Measurements from ENCODE around the gene TMCO1. TPM values are rescaled to one million over a fixed set of nuclear protein-coding genes. Genes with fewer than 3 reads are reported as not detected.

Gene TMCO1
- total and polyA plus RNA-seq, 2 of the 13 experiments (the other 11 are each of a cell fraction or from before 2014, with no cell fraction given): 106 to 119 TPM

DNA sequence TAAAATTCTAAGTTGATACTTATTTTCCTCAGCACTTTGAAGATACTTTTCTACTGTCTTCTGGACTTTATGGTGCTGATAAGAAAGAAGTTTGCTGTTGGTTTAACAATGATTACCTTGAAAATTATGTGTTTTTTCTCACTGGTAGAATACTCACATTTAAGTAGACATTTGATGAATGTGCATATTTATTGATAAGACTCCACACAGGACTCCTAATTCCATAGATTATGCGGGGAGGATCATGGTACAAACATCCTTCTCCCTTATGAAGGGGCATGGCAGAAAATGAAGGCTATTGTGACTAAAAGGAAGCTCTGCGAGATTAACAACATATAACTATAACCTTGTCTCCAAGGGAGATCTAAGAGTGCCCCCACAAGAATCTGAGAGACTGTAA lies 41.8 kb downstream of the TMCO1 start:
- Histone ChIP-seq H3K27ac (ENCODE audit: extremely low read length, insufficient read depth, low read length) (no peak overlapping the region), H3K9ac (ENCODE audit: insufficient read depth, low read depth, low read length) (no peak overlapping the region), H3K36me3 (replicated peaks in 1 of 2; ENCODE audit: control insufficient read depth in 1 of 2, insufficient read depth in 2 of 2, low read length in 2 of 2) (peaks cover 3 to 16% of the 10 kb centered on the region in 2 experiments; a peak in 4 of 5 replicates), H3K27me3 (ENCODE audit: control insufficient read depth in 1 of 2, insufficient read depth in 2 of 2, low read length in 2 of 2) (no peaks in the 10 kb centered on the region), H4K20me1 (ENCODE audit: insufficient read depth, low read length) (no peaks in the 10 kb centered on the region), H2AFZ (ENCODE audit: low read length) (no peak overlapping the region), H3K4me1 (ENCODE audit: insufficient read depth, low read length) (peaks cover 9% of the 10 kb centered on the region; the same call in 1 of the 2 replicates), H3K4me3 (replicated peaks in 1 of 3; ENCODE audit: insufficient read depth in 1 of 3, low read depth in 2 of 3, low read length in 3 of 3) (no peak overlapping the region), H3K4me2 (ENCODE audit: low read depth, low read length) (no peak overlapping the region), H3K9me3 (ENCODE audit: low read length) (no peaks in the 10 kb centered on the region), H3K79me2 (ENCODE audit: insufficient read depth, low read length) (no peaks in the 10 kb centered on the region)
- peak in 1 of 2 experiments; percentile 21; a peak in 1 of 4 replicates for TF ChIP-seq MAFK (conservative IDR thresholded peaks at IDR 0.05 in 1 of 2, IDR thresholded peaks at IDR 0.05 in 1 of 2; ENCODE audit: low read length in 2 of 2)
- no peak for TF ChIP-seq PPARG (CRISPR knock-in tag; conservative IDR thresholded peaks at IDR 0.05)
- ATAC-seq (no peak), FAIRE-seq (no peak), DNase-seq (ENCODE audit: low spot score) (no peak)
- intact Hi-C loops (cut with micrococcal nuclease; ENCODE audit: unreplicated experiment) (no loop called here), in situ Hi-C loops (cut with HindIII; ENCODE audit: extremely low pct_ligation_motif_present, low pct_unique_long_range_greater_than_20kb) (no loop called here)
- ChIA-PET CTCF (ENCODE audit: low intra/inter-chr PET ratio, low total read pairs) (no interaction called here), POLR2A (no interaction called here)
- BruUV-seq (replicated peaks): no TSS peak
- WGBS (ENCODE audit: low lambda C conversion rate): 97% methylated on average over 2 of the region's 2 CpGs

DNA sequence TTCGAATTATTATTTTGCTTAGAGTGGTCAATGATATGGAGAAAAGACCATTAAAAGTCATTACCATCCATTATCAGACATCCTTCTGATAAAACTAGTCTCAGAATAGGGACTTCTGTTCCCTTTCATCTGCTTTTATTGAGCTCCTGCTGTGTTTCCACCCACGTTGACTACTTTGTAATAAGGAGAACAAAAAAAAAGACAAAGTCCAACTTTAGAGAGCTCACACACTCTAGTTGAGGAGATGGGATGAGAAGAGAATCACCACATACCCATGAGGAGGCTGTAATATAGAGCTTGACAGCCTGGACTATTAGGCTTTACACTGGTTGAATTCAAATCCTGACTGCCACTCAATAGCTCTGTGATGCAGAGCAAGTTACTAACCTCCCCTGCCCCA lies 42.5 kb downstream of the TMCO1 start:
- intact Hi-C loops (cut with micrococcal nuclease; ENCODE audit: unreplicated experiment): no loop called here
- Histone ChIP-seq H3K9ac (ENCODE audit: insufficient read depth, low read depth, low read length) (no peak overlapping the region), H3K27me3 (ENCODE audit: control insufficient read depth in 1 of 2, insufficient read depth in 2 of 2, low read length in 2 of 2) (no peaks in the 10 kb centered on the region), H3K9me3 (ENCODE audit: low read length) (no peaks in the 10 kb centered on the region), H2AFZ (ENCODE audit: low read length) (no peak overlapping the region), H3K4me2 (ENCODE audit: low read depth, low read length) (no peak overlapping the region), H3K27ac (ENCODE audit: extremely low read length, insufficient read depth, low read length) (no peak overlapping the region), H3K79me2 (ENCODE audit: insufficient read depth, low read length) (no peaks in the 10 kb centered on the region), H4K20me1 (ENCODE audit: insufficient read depth, low read length) (no peaks in the 10 kb centered on the region), H3K36me3 (replicated peaks in 1 of 2; ENCODE audit: control insufficient read depth in 1 of 2, insufficient read depth in 2 of 2, low read length in 2 of 2) (peaks cover 3 to 13% of the 10 kb centered on the region in 2 experiments; a peak in 4 of 5 replicates), H3K4me1 (ENCODE audit: insufficient read depth, low read length) (peaks cover 9% of the 10 kb centered on the region; the same call in 1 of the 2 replicates), H3K4me3 (replicated peaks in 1 of 3; ENCODE audit: insufficient read depth in 1 of 3, low read depth in 2 of 3, low read length in 3 of 3) (no peak overlapping the region)
- 75% methylated on average over 2 of the region's 2 CpGs for WGBS (ENCODE audit: low lambda C conversion rate)
- no peak; the same call in 1 of the 3 replicates for ATAC-seq
- POLR2A ChIA-PET: no interaction called here
- in situ Hi-C loops (cut with HindIII; ENCODE audit: extremely low pct_ligation_motif_present, low pct_unique_long_range_greater_than_20kb): no loop called here
- CTCF ChIA-PET (ENCODE audit: low intra/inter-chr PET ratio, low total read pairs): no interaction called here
- no peak for DNase-seq (ENCODE audit: low spot score)
- no TSS peak for BruUV-seq (replicated peaks)
- no peak for FAIRE-seq
- no peak for TF ChIP-seq AGO1 (IDR thresholded peaks at IDR 0.05; ENCODE audit: low read depth, low read length, poor library complexity, severe bottlenecking)
- TF ChIP-seq, protein P1, sequence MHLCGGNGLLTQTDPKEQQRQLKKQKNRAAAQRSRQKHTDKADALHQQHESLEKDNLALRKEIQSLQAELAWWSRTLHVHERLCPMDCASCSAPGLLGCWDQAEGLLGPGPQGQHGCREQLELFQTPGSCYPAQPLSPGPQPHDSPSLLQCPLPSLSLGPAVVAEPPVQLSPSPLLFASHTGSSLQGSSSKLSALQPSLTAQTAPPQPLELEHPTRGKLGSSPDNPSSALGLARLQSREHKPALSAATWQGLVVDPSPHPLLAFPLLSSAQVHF (CRISPR knock-in tag; IDR thresholded peaks at IDR 0.05): no peak
- TF ChIP-seq ZNF30 (CRISPR knock-in tag; IDR thresholded peaks at IDR 0.05): no peak
- no peak for TF ChIP-seq NFE2 (CRISPR knock-in tag; IDR thresholded peaks at IDR 0.05)
- no peak for TF ChIP-seq ZBTB7A (CRISPR knock-in tag; IDR thresholded peaks at IDR 0.05)
- TF ChIP-seq ZNF781 (CRISPR knock-in tag; IDR thresholded peaks at IDR 0.05; ENCODE audit: borderline replicate concordance, not compliant biosample characterization): no peak
- TF ChIP-seq, protein P2, sequence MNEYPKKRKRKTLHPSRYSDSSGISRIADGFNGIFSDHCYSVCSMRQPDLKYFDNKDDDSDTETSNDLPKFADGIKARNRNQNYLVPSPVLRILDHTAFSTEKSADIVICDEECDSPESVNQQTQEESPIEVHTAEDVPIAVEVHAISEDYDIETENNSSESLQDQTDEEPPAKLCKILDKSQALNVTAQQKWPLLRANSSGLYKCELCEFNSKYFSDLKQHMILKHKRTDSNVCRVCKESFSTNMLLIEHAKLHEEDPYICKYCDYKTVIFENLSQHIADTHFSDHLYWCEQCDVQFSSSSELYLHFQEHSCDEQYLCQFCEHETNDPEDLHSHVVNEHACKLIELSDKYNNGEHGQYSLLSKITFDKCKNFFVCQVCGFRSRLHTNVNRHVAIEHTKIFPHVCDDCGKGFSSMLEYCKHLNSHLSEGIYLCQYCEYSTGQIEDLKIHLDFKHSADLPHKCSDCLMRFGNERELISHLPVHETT (CRISPR knock-in tag; conservative IDR thresholded peaks at IDR 0.05): no peak
- no peak for TF ChIP-seq SUZ12 (IDR thresholded peaks at IDR 0.05; ENCODE audit: low read depth, low read length)
- TF ChIP-seq ZSCAN20 (CRISPR knock-in tag; IDR thresholded peaks at IDR 0.05; ENCODE audit: borderline replicate concordance): no peak
- TF ChIP-seq ZKSCAN1 (IDR thresholded peaks at IDR 0.05; ENCODE audit: low read length): no peak
- TF ChIP-seq, protein P3, sequence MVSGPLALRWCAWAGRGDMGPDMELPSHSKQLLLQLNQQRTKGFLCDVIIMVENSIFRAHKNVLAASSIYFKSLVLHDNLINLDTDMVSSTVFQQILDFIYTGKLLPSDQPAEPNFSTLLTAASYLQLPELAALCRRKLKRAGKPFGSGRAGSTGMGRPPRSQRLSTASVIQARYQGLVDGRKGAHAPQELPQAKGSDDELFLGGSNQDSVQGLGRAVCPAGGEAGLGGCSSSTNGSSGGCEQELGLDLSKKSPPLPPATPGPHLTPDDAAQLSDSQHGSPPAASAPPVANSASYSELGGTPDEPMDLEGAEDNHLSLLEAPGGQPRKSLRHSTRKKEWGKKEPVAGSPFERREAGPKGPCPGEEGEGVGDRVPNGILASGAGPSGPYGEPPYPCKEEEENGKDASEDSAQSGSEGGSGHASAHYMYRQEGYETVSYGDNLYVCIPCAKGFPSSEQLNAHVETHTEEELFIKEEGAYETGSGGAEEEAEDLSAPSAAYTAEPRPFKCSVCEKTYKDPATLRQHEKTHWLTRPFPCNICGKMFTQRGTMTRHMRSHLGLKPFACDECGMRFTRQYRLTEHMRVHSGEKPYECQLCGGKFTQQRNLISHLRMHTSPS (CRISPR knock-in tag; IDR thresholded peaks at IDR 0.05; ENCODE audit: low read depth): no peak
- TF ChIP-seq KAT8 (CRISPR knock-in tag; IDR thresholded peaks at IDR 0.05): no peak
- no peak for TF ChIP-seq HMGA1 (CRISPR knock-in tag; conservative IDR thresholded peaks at IDR 0.05)

Data from HepG2 (cell line).